Stimulated activated naive B cell treated with anti-CD40 and anti-IgM and Interleukin-4, amounts not matched to agents 10 μg/mL and 1 μg/mL and 100 μg/mL, for 72 hours (primary cell): Measurements from ENCODE around the gene CDC42EP1.

Source experiments
- ATAC-seq, 2 donors: fragments of 150-1000 bp; cut with Tn5 transposase; replicated peaks; 2 replicates each; pipeline ENCODE4 v1.10.0; 2021; ENCODE audit warnings: moderate library complexity in 1 of 2
- DNase-seq: peaks from one replicate; pipeline ENCODE4 v3.0.0; 2021
- H3K27ac Mint-ChIP-seq: one replicate; pipeline ENCODE4 v1.8.0; 2022; ENCODE audit warnings: mild to moderate bottlenecking, mixed read lengths
- H3K27me3 Mint-ChIP-seq, 2 donors: one replicate each; pipeline ENCODE4 v1.8.0; 2022; ENCODE audit warnings: mixed read lengths in 2 of 2
- H3K36me3 Mint-ChIP-seq, 2 donors: one replicate each; pipeline ENCODE4 v1.8.0; 2022; ENCODE audit warnings: mixed read lengths in 2 of 2, mild to moderate bottlenecking in 1 of 2
- H3K4me1 Mint-ChIP-seq, 2 donors: one replicate each; pipeline ENCODE4 v1.8.0; 2022; ENCODE audit warnings: mixed read lengths in 2 of 2, mild to moderate bottlenecking in 1 of 2
- H3K4me3 Mint-ChIP-seq, 2 donors: one replicate each; pipeline ENCODE4 v1.8.0; 2022; ENCODE audit warnings: mild to moderate bottlenecking in 2 of 2, mixed read lengths in 2 of 2, moderate library complexity in 1 of 2
- H3K9me3 Mint-ChIP-seq, 2 donors: one replicate each; pipeline ENCODE4 v1.8.0; 2022; ENCODE audit warnings: mixed read lengths in 2 of 2, mild to moderate bottlenecking in 1 of 2

Gene CDC42EP1

GRCh38 chr22:37610480-37611129, 50.3 kb downstream of the CDC42EP1 start:
- peaks cover 15 to 28% of the 10 kb centered on the region in 2 donors for H3K36me3 Mint-ChIP-seq
- peak overlapping the region; percentile 99 for H3K27ac Mint-ChIP-seq
- H3K9me3 Mint-ChIP-seq, result no peaks in the 10 kb centered on the region
- ATAC-seq (no peak), DNase-seq (no peak)
- H3K4me3 Mint-ChIP-seq, result peak overlapping the region; percentile 98
- peaks cover 3 to 4% of the 10 kb centered on the region in 2 donors for H3K27me3 Mint-ChIP-seq
- H3K4me1 Mint-ChIP-seq, result peaks cover 26 to 48% of the 10 kb centered on the region in 2 donors

GRCh38 chr22:37611207-37611606, 50.9 kb downstream of the CDC42EP1 start:
- no peaks in the 10 kb centered on the region for H3K27me3 Mint-ChIP-seq
- H3K36me3 Mint-ChIP-seq, result peaks cover 16 to 32% of the 10 kb centered on the region in 2 donors
- ATAC-seq (no peak), DNase-seq (no peak)
- no peak overlapping the region for H3K27ac Mint-ChIP-seq
- H3K9me3 Mint-ChIP-seq, result no peaks in the 10 kb centered on the region
- no peak overlapping the region for H3K4me3 Mint-ChIP-seq
- peaks cover 26 to 48% of the 10 kb centered on the region in 2 donors for H3K4me1 Mint-ChIP-seq

GRCh38 chr22:37616201-37617083, 56.2 kb downstream of the CDC42EP1 start:
- peaks cover 30 to 57% of the 10 kb centered on the region in 2 donors for H3K36me3 Mint-ChIP-seq

DNA sequence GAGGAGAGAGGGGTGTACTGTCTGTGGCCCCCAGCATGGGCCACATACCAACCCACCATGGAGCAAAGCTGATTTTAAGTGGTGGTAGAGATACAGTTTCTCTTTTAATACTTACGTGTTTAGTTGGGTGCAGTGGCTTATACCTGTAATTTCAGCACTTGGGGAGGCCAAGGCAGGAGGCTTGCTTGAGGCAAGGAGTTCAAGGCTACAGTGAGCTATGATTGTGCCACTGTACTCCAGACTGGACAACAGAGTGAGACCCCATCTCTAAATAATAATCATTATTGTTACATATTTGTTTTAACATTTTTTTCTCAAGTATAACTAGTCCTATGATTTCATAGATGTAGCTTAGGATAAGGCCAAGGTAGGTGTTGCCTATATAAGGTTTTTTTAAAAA, 57.2 kb downstream of the CDC42EP1 start:
- H3K27ac Mint-ChIP-seq, result no peak overlapping the region
- H3K4me1 Mint-ChIP-seq, result peaks cover 6 to 14% of the 10 kb centered on the region in 2 donors
- no peaks in the 10 kb centered on the region for H3K27me3 Mint-ChIP-seq
- H3K36me3 Mint-ChIP-seq, result peaks cover 30 to 61% of the 10 kb centered on the region in 2 donors
- no peak overlapping the region for H3K4me3 Mint-ChIP-seq
- no peak for DNase-seq
- no peak for ATAC-seq
- no peaks in the 10 kb centered on the region for H3K9me3 Mint-ChIP-seq

More at GRCh38 chr22:37616201-37617083, 56.2 kb downstream of the CDC42EP1 start:
- Mint-ChIP-seq H3K4me1 (peaks cover 6 to 14% of the 10 kb centered on the region in 2 donors), H3K9me3 (no peaks in the 10 kb centered on the region), H3K4me3 (no peak overlapping the region), H3K27me3 (no peaks in the 10 kb centered on the region), H3K27ac (peak overlapping the region; percentile 59)
- ATAC-seq (peak in 1 of 2 donors; percentile 54), DNase-seq (no peak)

DNA sequence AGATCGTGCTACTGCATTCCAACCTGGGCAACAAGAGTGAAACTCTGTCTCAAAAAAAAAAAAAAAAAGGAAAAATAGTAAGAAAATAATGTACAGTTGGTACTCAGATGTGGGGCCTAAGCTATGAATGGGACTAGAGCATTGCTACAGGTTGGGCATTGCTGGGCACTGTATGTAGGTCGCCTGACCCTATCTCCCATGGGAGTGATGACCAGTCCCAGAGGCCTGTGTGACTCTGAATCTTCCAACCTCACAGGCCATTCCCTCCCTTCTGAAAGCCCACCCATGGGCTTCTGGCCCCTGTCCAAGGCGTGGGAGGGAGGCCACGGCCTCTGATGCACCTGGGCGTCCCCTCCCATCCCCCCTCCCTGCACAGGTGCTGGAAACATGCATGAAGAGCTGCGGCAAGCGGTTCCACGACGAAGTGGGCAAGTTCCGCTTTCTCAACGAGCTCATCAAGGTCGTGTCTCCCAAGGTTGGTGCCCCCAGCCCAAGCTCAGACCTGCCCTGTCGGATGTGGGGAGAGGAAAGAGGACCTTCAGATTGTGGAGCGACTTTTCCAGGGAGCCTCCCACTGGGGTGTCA, 57.9 kb downstream of the CDC42EP1 start:
- peak; percentile 45 to 54 for ATAC-seq
- Mint-ChIP-seq H3K27me3 (no peaks in the 10 kb centered on the region), H3K4me3 (no peak overlapping the region), H3K36me3 (peaks cover 30 to 65% of the 10 kb centered on the region in 2 donors), H3K27ac (no peak overlapping the region), H3K9me3 (no peaks in the 10 kb centered on the region), H3K4me1 (peaks cover 8 to 14% of the 10 kb centered on the region in 2 donors)
- no peak for DNase-seq

GRCh38 chr22:37618674-37619073, 58.4 kb downstream of the CDC42EP1 start:
- Mint-ChIP-seq H3K36me3 (peaks cover 26 to 62% of the 10 kb centered on the region in 2 donors), H3K4me1 (peaks cover 9 to 13% of the 10 kb centered on the region in 2 donors), H3K27ac (no peak overlapping the region), H3K9me3 (no peaks in the 10 kb centered on the region), H3K4me3 (no peak overlapping the region), H3K27me3 (no peaks in the 10 kb centered on the region)
- DNase-seq (no peak), ATAC-seq (no peak)
